HG03457 (cell line): ENCODE measurements around the gene MAST4.

ENCODE experiments used
- ATAC-seq: cut with Tn5 transposase; IDR thresholded peaks from one replicate; pipeline ENCODE4 v1.9.1; 2021; ENCODE audit warnings: moderate number of reproducible peaks; ENCODE audit not compliant: unreplicated experiment

MAST4 gene

DNA sequence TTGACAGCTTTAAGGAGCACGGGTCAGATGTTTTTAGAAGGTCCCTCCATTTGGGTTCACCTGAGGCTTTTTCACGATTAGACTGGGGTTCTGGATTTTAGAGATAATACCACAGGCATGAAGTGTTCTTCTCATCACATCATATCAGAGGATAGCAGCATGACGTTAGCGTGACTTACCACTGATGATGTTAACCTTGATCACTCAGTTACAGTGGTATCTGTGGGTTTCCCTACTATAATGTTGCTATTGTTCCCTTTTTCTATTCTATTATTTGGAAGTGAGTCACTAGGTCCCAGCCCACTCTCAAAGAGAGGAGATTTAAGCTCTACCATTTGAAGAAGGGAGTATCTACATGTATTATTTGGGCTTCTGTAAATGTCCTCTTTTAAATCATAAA lies 300.0 kb downstream of the MAST4 start:
- ATAC-seq, result no peak

DNA sequence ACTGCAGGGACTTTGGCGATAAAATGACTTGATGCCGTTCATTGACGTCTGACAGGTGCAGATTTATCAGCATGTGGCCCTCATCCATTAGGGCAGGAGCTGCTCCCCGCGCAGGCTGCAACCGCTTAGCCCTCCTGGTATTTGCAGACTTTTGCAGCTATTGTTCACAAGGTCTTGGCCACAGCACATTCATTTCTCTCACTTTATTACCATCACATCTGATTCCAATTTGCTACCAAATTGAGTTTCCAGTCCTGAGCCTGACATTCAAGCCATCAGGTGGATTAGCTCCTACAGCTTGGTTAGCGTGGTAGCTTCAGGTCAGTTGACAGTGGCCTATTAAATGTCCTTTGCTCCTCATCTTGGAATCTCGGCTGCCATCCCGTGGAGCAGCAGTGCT lies 301.2 kb downstream of the MAST4 start:
- no peak for ATAC-seq

DNA sequence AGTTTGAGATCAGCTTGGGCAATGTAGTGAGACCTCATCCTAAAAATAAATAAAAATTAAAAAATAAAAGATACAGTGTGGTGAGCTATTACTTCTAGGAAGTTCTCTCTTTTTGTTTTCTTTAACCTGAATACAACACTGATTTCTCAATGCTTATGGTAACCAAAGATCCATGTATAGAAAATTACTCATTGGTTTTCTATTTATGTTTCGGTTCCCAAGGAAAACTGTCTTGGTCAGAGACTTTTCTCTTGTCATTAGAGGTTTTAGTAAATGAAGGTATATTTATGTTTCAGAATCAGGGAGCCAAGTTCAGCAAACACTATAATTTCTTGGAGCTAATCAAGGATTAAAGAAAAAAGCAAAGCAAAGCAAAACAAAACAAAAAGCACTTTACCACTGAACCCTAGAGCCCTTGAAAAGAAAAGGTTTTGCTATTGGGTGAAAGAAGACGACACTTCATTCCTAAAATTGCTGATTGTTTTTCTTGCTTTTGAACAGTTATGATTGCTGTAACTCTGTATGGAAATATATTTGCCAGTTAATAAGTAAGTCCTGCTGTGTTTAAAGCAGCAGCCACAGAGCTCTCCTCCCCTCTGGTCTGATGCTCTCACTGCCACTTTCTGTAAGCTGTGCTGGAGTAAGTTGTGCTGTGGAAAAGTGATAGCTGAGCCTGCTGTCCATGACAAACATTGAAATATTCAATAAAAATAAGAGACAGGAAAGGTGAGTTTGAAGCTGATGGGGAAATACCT lies 302.2 kb downstream of the MAST4 start:
- no peak for ATAC-seq

DNA sequence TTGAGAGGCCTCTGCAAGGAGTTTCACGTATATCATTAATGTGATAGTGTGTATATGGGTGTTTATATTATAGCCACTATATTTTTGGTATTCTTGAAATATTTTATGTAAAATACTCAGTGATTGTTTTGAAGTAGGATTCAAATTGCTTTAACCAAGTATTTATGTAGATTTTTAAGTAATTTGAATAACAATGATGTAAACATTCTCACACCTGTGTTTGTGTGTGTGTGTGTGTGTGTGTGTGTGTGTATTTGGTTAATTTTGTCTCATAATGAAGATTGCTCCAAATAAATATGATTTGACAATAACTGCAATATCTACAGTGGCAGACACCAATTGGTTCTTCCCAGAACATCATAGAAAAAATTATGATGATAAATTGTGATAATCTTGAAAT lies 307.0 kb downstream of the MAST4 start:
- ATAC-seq, result no peak

DNA sequence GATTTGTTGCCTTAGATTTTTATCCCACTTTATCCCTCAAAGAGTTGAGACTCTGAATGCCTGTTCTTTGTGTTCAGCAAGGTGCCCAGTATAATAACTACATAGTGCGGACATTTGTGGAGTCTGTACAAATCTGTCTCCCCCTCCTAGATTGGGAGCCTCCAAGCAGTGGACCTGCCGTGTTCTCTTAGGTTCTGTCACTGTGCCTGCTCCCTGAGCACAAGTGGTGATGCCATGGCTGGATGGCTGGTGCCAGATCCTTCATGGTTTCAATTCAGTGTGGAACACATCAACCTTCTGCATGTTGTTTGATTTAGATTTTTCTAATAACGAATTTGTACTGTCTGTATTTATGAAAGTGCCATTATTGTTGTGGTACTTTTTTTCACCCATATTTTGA lies 307.5 kb downstream of the MAST4 start:
- no peak for ATAC-seq

DNA sequence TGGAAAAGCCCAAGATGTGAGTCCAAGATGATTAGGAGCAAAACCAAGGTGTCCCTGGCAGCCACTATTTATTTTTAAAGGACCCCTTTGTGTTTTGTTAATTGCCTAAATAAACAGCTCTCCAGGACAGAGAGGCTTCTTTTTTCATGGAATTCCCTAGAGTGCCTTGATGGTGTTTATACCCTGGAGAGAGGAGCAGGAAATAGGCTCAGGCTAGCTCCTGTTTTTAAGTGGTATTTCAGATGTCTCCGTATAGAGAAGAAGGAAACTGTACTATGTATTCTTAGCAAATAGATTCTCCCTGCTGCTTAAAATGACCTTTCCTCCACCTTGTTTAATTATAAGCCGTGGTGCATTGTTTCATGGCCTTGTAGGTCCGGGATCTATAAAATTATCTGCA lies 308.0 kb downstream of the MAST4 start:
- ATAC-seq, result no peak

DNA sequence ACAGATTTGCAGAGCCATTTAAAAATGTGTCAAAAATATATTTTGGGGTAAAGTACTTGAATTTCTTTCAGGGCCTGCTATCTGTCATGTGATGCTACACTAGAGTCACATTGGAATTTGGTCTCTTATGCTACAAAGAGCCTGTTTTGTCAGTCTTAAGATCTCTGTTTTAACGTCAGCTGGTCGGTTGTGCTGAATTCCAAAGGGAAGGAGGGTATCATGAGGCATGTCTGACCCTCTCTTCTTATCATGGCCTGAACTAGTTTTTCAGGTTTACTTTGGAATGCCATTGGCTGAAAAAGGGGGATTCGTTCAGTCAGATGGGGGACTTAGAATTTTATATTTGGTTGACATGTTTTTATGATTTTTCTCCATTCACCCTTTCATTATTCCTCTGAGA lies 309.8 kb downstream of the MAST4 start:
- no peak for ATAC-seq

DNA sequence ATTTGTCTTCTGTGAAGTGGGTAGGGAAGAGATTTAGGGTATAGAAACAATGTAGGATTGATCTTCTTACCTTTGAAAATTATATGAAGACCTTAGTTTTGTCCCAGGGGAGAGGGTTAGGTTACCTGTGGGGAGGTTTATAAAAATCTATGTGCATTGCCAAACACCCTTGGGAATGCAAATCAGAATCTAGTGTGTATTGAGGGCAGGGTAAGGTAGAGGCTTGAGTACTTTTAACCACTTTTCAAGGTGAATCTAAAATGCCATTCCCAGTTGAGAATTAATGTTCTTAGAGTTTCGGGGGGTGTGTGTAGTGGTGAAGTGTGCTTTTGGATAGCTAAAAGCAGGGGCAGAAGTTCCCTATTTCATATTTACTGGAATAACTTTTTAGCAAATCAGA lies 312.0 kb downstream of the MAST4 start:
- no peak for ATAC-seq

DNA sequence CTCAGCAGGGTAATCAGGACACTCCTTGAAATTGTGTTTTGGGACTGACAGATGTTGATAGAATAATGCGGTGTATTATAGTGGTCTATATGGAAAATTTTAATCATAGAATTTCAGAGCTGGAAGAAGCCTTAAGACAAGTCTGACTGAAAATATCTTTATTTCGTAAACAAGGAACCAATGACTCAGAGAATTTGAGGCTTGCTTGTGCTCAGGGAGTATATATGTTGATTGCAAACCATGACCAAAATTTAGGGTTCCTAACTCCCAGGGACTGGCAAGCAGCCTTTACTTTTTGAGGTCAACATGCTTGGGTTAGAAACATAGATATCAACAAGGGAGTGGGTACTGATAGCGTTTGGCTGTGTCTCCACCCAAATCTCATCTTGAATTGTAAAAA lies 313.2 kb downstream of the MAST4 start:
- no peak for ATAC-seq

DNA sequence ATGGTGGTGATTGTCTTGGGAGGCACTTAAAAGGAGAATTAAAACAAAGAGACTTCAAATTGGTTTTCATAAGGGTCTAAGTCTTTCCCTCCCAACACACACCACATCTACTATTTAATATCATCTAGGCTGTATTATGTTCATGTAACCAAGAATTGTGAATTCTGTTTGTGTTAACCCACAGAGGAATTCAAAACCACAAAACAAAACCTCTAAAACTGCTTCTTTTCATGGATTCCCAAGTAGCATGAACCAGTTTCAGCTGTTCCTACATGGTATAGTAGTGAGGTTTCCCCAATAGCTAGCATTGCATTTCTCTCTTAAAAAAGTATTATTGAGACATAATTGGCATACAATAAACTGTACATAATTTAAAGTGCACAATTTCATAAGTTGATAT lies 316.6 kb downstream of the MAST4 start:
- ATAC-seq, result no peak

DNA sequence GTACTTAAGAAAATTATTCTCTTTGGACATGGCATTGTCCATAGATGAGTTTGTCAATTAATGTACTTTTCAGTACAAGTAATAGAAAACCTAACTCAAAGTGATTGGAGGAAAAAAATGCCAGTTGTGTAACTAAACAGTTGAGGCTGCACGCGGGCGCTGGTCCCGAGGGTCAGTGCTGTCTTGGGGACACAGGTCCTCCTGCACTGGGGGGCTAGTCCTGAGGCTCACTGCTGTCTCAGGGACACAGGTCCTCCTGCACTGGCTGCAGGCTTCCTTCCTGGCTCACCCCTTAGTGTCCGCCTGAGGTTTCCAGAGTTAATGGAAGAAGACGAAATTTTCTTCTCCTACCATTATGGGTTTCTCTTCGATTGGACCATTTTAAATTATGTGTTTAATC lies 319.3 kb downstream of the MAST4 start:
- ATAC-seq, result no peak

DNA sequence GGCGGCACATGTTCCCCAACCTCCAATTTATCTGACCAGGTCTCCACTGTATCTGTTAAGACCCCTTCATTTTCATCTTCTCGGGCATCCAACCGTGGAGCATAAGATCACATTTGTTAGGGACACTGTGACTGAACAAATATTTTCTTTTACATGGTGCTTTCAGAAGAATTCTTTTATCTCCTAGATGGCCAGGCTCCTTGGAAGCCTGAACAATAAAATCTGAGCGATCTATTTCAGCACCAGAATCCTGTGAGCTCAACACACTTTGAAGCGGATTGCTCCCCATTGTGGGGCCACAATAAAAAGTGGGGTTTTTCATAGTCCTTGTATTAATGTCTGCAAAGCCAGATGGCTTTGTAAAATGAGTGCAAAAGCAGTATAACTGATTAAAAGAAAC lies 326.7 kb downstream of the MAST4 start:
- ATAC-seq, result no peak

DNA sequence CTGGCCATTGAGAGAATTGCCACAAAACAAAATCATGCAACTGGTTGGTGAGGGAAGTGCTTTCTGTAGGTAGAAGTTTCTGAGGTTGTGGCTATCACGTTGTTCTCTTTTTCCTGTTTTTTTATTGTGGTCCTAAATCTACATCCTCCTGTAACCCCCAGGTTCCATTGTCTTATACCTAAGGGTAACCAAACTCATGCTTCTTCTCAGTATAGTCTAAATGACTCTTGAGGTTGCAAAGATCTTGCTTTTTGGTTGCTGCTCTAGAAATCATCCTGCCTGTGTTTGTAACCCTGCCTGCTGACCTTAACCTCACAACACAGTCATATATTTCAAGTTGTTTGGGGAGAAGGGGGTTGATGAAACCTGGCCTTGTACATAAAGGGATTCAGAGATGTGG lies 327.3 kb downstream of the MAST4 start:
- ATAC-seq, result no peak

DNA sequence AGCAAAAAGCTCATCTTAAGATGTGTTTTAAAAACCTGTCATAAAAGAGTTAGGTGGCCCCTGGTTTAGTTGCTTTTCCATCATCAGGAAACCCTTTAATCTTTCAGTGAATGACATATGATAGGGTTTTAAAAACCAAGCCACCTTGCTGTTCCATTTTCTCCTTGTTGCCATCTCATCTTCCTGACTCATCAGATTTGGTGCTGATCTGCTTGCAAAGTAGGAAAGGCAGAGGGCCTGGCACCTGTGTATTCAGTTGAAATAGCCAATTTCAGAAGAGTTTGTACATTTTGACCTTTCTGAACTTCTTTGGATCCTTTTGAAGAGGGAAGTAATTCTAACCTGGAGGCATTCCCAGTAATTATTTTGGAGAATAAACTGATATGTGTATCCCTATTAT lies 327.7 kb downstream of the MAST4 start:
- no peak for ATAC-seq

DNA sequence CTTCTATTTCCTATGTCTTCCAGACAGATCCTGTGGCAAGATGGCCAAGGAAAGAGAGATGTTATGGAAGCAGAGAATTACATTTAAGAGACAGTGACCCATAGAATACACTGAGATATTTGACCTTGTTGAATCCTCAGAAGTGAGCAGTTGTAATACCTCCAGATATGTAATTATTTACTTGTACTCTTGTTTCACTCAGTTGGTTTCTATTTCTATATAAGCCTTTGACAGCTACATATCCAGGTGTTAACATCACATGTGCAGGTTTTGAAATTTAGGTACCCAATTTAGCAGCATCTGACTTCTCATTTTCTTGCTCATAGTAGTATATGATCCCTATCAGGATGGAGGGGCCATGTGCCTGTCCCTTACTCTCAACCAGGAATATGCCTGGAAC lies 330.9 kb downstream of the MAST4 start:
- no peak for ATAC-seq

DNA sequence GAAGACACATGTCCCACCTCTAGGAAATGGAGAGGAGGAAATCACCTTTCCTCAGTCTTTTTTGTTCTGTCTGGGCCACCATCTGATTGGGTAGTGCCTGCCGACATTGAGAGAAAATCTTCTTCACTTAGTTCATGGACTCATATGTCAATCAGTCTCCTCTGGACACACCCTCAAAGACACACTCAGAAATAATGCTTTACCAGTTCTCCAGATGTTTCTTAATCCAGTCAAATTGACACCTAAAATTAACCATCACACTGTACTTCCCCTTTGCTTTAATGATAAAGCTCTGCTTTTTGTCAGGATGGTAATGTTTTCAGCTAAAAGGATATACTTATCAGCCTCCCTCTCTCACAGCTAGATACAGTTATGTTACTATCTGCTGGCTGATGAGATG lies 333.1 kb downstream of the MAST4 start:
- ATAC-seq, result no peak

DNA sequence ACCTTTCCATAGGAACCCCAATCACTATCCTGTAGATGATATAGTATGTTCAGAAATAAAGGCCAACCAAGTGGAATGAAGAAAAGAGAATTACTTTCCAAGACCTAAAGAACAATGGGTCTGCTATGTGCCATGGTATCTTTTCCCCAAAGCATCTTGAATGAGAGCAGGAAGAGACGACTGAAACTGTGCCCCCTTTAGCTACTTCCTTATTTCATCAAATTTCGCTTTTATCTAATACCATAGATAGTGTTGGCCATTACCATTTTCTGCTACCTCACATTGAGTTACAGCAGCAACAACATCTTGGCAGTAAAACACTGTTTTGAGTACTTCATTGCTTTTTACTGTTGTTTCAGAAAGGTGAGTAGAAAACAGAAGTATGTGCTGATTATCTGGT lies 333.8 kb downstream of the MAST4 start:
- no peak for ATAC-seq

DNA sequence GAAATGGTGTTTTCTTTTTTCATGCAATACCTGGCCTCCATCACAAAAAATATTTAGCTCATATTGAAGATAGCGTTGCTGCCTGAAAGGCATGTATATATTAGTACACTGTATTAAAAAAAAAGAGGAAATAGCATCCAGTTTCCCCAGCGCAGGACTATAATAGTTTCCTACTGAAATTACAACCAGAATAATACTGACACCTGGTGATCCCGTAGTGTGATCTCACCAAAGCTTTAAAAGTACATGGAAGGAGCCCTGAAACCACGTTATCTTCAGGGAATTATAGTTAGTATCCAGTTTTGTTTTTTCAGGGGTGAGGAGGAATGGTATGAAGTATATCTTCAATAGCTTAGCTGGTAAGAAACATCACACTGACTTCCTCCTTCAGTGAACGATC lies 335.5 kb downstream of the MAST4 start:
- no peak for ATAC-seq

DNA sequence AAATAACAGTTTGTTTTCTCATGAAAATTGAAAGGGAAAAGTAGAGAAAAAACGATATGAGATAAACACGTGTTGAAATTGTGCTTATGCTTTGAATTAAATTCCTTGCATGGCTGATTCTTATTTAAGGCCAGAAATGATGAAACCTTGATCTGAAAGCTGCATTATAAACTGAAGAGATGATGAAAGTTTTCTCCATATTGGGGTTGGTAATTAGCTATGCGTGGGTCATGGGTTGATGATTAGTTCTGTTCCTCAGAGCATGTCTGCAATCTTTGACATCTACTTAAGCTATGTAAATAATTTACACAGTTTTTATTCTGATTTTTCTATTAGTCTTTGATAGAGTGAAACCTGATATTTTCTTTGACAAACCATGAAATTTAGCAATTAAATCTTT lies 336.3 kb downstream of the MAST4 start:
- no peak for ATAC-seq

DNA sequence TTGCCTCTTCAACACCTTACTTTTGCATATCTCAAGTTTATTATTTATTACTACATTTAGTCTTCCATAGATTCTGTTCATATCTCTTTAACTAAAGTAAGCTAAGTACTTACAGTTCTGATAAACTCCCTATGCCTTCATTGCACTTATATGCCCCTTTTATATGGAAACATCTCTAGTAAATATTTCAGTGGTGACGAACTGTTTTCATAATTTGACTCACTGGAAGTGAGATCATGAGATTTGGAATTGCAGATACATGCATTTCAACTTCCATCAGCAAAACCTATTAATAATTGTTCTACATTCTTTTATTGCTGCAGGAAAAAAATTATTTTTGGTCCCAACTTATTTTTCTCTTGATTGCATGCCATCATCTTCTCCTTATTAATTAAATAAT lies 336.9 kb downstream of the MAST4 start:
- ATAC-seq, result no peak

DNA sequence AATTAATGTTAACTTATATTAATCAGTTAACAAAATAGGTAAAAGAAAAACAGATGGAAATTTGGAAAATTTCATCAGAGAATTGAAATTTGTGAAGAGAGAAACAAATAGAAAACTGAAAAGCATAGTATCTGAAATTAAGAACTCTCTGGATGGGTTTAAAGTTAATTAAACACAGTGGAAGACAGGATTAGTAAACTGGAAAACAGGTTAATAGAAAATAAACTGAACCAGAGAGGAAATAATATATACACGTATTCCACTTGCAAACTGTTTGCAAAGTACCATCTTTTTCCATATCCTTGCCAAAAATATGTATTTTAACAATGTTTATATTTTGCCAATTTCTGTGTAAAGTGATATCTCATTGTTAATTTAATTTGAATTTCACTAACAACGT lies 342.9 kb downstream of the MAST4 start:
- no peak for ATAC-seq

DNA sequence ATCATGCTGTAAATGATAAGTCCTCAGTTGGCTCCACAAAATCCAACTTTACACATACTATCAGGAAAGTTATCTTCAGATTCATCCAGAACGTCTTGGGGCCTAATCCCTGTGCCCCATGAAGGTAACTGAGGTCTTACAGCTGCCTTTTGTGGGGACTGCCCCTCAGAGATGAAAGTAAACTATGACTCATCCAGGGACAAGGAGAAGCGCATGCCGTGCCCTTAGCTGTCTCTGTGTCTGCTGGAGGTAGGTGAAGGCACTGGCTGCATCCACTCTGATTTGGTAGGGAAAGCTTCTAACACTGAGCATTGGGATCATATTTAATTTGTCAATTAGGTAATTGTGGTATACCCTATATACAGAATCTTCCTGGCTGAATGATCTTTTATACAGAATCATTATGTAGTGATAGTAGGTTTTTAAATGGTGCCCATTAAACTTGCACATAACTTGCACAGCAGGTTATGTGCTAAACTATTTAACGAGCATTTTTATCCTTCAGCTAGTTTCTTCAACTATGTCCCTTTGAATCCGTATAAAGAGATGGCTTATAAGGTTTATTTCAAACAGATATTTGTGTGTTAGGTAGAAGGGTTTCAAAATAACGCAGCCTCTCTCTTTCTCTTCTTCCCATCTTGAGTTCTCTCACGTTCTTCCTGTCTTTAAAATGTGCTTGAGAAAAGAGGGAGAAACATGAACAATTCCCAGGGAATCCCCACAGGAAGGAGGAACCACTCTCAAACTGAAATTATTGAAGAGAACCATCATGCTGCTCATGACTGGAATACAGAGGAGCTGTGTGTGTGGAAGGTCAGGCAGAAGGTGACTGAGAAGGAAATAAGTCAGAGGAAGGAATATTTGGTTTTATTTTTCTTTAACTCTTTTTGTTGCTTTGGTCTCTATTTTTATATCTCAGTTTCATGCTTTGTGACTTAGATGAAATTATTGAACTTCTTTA lies 349.5 kb downstream of the MAST4 start:
- peak; percentile 91 for ATAC-seq
